ENCODE results near the gene PRODH2.

- TF ChIP-seq POLR2A (IDR thresholded peaks at IDR 0.05) = no peak
- no peak for TF ChIP-seq CTCF (IDR thresholded peaks at IDR 0.05)
These were observed 48.4 kb upstream of the PRODH2 start for GRCh38 chr19:35860818-35861639.
